ENCODE data around the gene RPL18.
"Not testable (repeated sequence)": the region's sequence is repeated elsewhere in the genome, so short reads cannot be mapped to it uniquely, and the experiment has no call there.

The RPL18 gene

GRCh38 chr19:48618916-48619691 is at the start of gene RPL18, which contains the start of gene SPHK2:
Gene RPL18 (minus strand): TSS chr19:48619178. CDS start chr19:48619143, 35 bp downstream.
Gene SPHK2 (plus strand): TSS chr19:48619506. CDS start chr19:48620515, 1,009 bp downstream.
- DNase-seq = peak; percentile 99

DNA sequence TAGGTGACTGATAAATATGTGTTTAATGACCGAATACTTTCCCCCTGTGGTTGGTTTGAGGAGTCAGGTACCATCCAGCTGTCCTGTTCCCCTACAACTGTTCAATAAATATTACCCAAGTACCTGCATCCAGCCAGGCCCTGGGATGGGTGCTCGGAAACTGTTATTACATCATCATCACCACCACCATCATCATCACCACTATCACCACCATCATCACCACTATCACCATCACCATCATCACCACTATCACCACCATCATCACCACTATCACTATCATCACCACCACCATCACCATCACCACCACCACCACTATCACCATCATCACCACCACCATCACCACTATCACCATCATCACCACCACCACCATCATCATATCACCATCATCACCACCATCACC is 49.8 kb upstream of the RPL18 start:
- DNase-seq = no peak

- no peak for DNase-seq
Measured at GRCh38 chr19:48668332-48668731, 49.4 kb upstream of the RPL18 start.

DNA sequence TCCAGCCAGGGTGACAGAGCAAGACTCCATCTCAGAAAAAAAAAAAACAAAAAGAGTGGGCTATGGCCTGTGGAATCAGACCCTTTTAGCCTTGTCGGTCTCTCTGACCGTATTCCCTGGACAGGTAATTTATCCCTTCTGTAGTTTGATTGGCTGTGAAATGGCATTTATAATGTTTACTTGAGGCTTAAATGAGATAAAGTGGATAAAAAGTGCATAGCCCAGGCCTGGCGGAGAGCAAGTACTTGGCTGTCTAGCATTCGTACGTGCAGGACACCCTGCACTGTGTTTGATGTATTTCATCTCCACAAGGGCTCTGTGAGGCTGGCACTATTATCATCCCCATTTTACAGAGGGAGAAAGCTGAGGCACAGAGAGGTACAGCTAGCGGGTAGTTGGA is 46.8 kb upstream of the RPL18 start:
- DNase-seq = no peak

DNA sequence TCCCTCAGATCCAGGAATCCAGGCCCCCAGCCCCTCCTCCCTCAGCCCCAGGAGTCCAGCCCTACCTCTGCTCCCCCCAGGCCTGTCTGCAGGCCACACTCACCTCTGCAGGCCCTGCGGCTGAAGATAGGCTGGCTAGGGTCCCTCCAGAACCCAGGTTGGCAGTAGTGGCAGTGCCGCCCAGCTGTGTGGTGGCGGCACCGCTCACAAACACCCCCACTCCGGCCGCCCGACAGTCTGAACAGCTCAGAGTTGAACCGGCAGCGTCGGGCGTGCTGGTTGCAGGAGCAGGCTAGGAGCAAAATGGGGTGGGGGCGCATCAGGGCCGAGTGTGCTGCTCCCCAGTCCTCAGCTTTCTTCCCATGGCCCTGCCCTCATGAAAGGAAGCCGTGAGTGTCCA is 45.5 kb upstream of the RPL18 start:
- no peak for DNase-seq

GRCh38 chr19:48663667-48664066 is 44.7 kb upstream of the RPL18 start:
- no peak for DNase-seq

DNA sequence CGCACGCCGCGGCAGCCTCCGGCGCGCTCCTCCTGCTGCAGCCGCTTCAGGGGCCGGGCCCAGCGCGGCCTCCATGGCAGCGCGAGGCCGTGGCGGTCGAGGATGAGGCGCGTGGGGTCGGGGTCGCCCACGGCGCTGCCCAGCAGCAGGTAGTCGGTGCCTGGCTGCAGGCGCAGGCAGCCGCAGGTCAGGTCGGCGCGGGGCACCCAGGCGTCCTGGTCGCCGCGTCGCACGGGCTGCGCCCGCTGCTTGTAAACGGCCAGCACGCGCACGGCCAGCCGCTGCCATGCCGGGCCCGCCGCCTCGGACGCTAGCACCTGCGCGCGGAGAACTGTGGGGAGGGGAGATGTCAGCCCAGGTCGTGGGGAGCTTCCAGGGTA is 42.7 kb upstream of the RPL18 start:
- no peak for DNase-seq

GRCh38 chr19:48660852-48661710 is 42.1 kb upstream of the RPL18 start:
- DNase-seq = peak; percentile 40

DNA sequence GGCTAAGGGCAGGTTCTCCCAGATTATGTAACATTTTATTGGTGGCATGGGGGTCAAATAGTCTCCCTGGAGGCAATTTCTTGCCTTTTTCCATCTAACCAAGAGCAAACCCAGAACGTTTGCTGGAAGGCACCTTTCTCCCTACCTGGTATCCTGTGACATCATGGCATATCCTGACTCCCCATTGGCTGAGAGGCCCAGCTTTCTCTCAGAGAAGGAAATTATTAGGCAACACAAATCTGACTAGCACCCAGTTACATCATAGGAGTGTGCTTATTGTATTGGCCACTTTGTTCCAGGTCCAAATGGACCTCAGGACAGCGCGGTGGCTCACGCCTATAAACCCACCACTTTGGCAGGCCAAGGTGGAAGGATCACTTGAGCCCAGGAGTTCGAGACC is 40.8 kb upstream of the RPL18 start:
- DNase-seq = no peak

- DNase-seq = no peak
Measured at GRCh38 chr19:48658483-48658882, 39.5 kb upstream of the RPL18 start.

DNA sequence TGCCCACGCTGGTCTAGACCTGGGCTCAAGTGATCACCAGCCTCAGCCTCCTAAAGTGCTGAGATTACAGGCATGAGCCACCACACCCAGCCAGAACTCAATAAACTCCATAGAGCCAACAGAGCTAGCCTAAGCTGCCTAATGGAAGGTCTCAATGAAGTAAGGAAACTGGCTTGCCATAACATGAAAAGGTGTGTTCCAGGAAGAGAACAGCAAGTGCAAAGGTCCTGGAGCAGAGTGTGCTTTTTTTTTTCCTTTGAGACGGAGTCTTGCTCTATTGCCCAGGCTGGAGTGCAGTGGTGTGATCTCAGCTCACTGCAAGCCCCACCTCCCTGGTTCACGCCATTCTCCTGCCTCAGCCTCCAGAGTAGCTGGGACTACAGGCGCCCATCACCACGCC is 38.9 kb upstream of the RPL18 start:
- DNase-seq = not testable (repeated sequence)

GRCh38 chr19:48656840-48657474 is 38.0 kb upstream of the RPL18 start:
- no peak for DNase-seq

GRCh38 chr19:48654299-48655059 is 35.5 kb upstream of the RPL18 start:
- peak; percentile 64 for DNase-seq

- no peak for DNase-seq
Measured at GRCh38 chr19:48651683-48652048, 32.7 kb upstream of the RPL18 start.

DNA sequence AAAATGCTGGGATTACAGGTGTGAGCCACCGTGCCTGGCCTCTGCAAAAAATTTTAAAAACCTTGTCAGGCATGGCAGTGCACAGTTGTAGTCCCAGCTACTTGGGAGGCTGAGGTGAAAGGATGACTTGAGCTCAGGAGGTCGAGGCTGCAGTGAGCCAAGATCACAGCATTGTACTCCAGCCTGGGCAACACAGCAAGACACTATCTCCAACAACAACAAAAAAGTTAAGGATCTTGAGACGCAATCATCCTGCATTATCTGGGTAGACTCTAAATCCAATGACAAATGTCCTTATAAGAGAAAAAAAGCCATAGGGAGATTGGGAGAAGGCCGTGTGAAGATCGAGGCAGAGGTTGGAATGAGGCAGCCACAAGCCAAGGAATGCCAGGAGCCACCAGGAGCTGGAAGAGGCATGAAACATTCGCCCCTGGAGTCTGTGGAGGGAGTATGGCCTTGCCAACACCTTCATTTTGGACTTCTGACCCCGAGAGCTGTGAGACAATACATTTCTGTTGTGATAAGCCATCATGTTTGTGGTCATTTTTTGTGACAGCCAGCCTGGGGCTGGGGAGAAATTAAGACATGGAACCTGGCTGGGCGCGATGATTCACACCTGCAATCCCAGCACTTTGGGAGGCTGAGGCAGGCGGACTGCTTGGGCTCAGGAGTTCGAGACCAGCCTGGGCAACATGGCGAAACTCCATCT is 32.1 kb upstream of the RPL18 start:
- DNase-seq = no peak

DNA sequence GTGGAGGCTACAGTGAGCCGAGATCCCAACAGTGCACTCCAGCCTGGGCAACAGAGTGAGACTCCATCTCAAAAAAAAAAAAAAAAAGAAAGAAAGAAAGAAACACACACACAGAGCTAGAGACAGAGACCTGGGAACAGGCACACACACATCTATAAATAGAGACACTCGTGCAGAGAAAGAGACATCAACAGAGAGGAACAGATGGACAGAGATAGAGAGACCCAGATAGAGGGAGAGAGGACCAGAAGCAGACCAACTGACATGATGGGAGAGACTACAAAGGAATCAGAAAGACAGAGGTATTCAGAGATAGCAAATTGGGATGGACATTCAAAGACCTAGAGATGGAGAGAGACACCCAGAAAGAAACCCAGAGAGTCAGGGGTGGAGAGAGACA is 29.2 kb upstream of the RPL18 start:
- no peak for DNase-seq

- DNase-seq = no peak
Measured at GRCh38 chr19:48646722-48647216, 27.8 kb upstream of the RPL18 start.

GRCh38 chr19:48646001-48646721 is 27.2 kb upstream of the RPL18 start, which contains the start of gene CA11:
Gene CA11 (minus strand): TSS chr19:48646187. CDS start chr19:48645632, 555 bp downstream.
- peak; percentile 84 for DNase-seq

DNA sequence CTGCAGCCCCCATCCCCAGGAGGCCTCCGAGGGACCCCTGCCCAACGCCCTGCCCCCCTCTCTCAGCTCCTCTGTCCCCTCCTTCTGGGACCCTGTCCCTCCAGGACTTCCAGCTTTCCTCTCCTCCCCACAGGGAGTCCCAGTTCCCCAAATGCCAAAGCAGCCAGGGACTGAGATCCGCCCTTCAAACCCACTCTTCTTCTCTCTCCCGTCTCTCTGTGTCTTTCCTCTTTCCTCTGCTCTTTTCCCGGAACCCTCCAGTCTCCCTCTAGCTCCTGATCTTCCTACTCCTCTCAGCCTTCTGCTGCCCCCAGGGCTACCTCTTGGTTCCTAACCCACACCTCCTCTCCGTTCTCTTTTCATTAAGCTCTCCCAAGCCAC is 26.6 kb upstream of the RPL18 start:
- no peak for DNase-seq

DNA sequence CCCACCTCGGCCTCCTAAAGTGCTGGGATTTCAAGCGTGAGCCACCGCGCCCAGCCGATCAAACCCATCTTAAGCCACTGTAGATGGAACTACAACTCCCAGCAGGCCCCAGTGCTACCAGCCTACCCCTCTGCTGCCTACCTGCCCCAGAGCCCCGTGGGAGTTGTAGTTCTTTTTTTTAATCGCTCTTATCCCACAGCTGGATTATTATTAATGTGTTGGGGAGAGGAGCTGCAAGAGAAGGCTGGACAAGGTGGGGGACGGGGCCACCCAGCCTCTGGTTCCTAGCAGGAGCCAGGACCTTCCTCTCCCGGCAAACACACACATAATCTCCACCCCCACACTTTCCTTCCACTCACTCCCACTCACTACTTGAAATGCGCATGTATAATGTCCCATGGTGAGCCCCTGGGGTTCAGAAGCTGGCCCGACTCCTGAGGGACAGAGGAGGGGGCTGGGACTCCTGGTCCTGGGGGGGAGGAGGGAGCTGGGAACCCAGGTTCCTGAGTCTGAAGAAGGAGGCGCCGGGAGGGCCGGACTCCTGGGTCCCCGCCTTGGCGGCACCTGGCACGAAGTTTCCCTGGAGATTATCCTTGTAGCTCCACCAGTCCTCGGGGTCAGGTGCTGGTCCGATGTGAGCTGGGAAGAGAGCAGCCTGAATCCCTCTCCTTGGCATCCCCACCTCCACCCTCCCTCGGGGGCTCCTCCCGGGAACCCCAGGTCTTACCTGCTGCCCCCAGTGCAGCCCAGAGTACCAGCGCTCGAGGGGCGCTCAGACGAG is 26.1 kb upstream of the RPL18 start:
- DNase-seq = peak; percentile 63
